H1 (cell line): ENCODE results near the gene TBC1D9. TPM values are rescaled to one million over a fixed set of nuclear protein-coding genes. Genes with fewer than 3 reads are reported as not detected.

Source experiments
- CTCF ChIA-PET: fragments of 300-600 bp; sonication (Branson Sonifier 250); formaldehyde crosslinking; loops from one replicate; lab custom pipeline; 2021; ENCODE audit not compliant: partially characterized antibody; lab: Charles Lee
- POLR2A ChIA-PET: fragments of 300-600 bp; sonication (Branson Sonifier 250); formaldehyde crosslinking; loops from one replicate; lab custom pipeline; 2021; ENCODE audit warnings: inconsistent platforms; ENCODE audit not compliant: partially characterized antibody; lab: Charles Lee
- DNase-seq, 2 experiments: peaks; one replicate each; pipeline versions ENCODE4 v3.0.0 to v3.0.0-alpha.2; 2010 to 2022; ENCODE audit warnings: low spot score in 2 of 2, low read depth in 1 of 2, mixed read lengths in 1 of 2
- FAIRE-seq: peaks from 2 replicates; lab custom pipeline; 2011; peaks lifted over from hg19 to GRCh38; lab: Jason Lieb, UNC
- H2AFZ ChIP-seq: 2 replicates; pipeline ENCODE4 v1.8.1; 2012; ENCODE audit warnings: low read length, inconsistent platforms
- H2AK5ac ChIP-seq: 2 replicates; pipeline ENCODE4 v1.6.1; 2013; ENCODE audit warnings: low read depth, low read length
- H2BK120ac ChIP-seq: replicated peaks from 2 replicates; pipeline ENCODE3; 2013; ENCODE audit warnings: low read depth, low read length, inconsistent platforms
- H2BK12ac ChIP-seq: 2 replicates; pipeline ENCODE4 v1.6.1; 2013; ENCODE audit warnings: low read depth, low read length
- H2BK15ac ChIP-seq: 2 replicates; pipeline ENCODE4 v1.6.1; 2013; ENCODE audit warnings: low read length
- H2BK20ac ChIP-seq: 2 replicates; pipeline ENCODE4 v1.6.1; 2013; ENCODE audit warnings: low read length
- H2BK5ac ChIP-seq: 2 replicates; pipeline ENCODE4 v1.6.1; 2013; ENCODE audit warnings: low read depth, low read length
- H3K14ac ChIP-seq: 2 replicates; pipeline ENCODE4 v1.6.1; 2013; ENCODE audit warnings: inconsistent platforms; ENCODE audit not compliant: insufficient read length
- H3K18ac ChIP-seq: 2 replicates; pipeline ENCODE4 v1.6.1; 2013; ENCODE audit warnings: low read length; ENCODE audit errors: extremely low read depth
- H3K23ac ChIP-seq: 2 replicates; pipeline ENCODE4 v1.6.1; 2013; ENCODE audit warnings: inconsistent platforms; ENCODE audit not compliant: insufficient read length
- H3K23me2 ChIP-seq: 2 replicates; pipeline ENCODE4 v1.6.1; 2013; ENCODE audit warnings: low read depth, low read length
- H3K27ac ChIP-seq: 2 replicates; pipeline ENCODE4 v1.6.1; 2011; ENCODE audit warnings: low read depth, low read length, inconsistent platforms
- H3K27me3 ChIP-seq, 4 experiments: replicated peaks in 1 of 4; 1 replicate in 1 of 4; 2 replicates in 3 of 4; pipeline versions ENCODE4 v1.6.1 to v1.8.1; 2011 to 2013; ENCODE audit warnings: low read length in 3 of 4, mild to moderate bottlenecking in 3 of 4, inconsistent platforms in 2 of 4, mixed read lengths in 2 of 4, moderate library complexity in 1 of 4; ENCODE audit not compliant: control insufficient read depth in 3 of 4, insufficient read depth in 3 of 4; ENCODE audit errors: extremely low read depth in 1 of 4
- H3K36me3 ChIP-seq, 4 experiments: 2 replicates each; pipeline versions ENCODE4 v1.6.1 to v1.8.1; 2011 to 2013; ENCODE audit warnings: mild to moderate bottlenecking in 4 of 4, low read length in 3 of 4, moderate library complexity in 2 of 4, control low read depth in 1 of 4, inconsistent platforms in 1 of 4; ENCODE audit not compliant: insufficient read depth in 4 of 4, control insufficient read depth in 2 of 4
- H3K4ac ChIP-seq: replicated peaks from 2 replicates; pipeline ENCODE3; 2013; ENCODE audit warnings: low read length, low read depth, mixed read lengths, inconsistent platforms; ENCODE audit not compliant: insufficient read length
- H3K4me1 ChIP-seq, 4 experiments: replicated peaks in 1 of 4; 1 replicate in 1 of 4; 2 replicates in 3 of 4; pipeline versions ENCODE4 v1.6.1 to v1.8.1; 2011 to 2013; ENCODE audit warnings: low read length in 3 of 4, inconsistent platforms in 2 of 4, mixed read lengths in 1 of 4; ENCODE audit not compliant: insufficient read depth in 4 of 4, control insufficient read depth in 3 of 4
- H3K4me2 ChIP-seq, 2 experiments: 2 replicates each; pipeline versions ENCODE4 v1.6.1 to v1.8.1; 2011 to 2013; ENCODE audit warnings: low read depth in 2 of 2, low read length in 2 of 2, control low read depth in 1 of 2, inconsistent platforms in 1 of 2, mild to moderate bottlenecking in 1 of 2; ENCODE audit not compliant: insufficient read depth in 1 of 2
- H3K4me3 ChIP-seq, 4 experiments: fragments of 200-600, 300-600 bp in 1 of 4; sonication (generic), shearing (Covaris generic), sonication (Bioruptor Twin) in 1 of 4; 2 replicates each; pipeline versions ENCODE4 v1.5.1 to v1.8.1; 2011 to 2016; ENCODE audit warnings: low read length in 4 of 4, low read depth in 3 of 4, control low read depth in 2 of 4, inconsistent platforms in 2 of 4, mild to moderate bottlenecking in 2 of 4, mixed read lengths in 1 of 4, moderate library complexity in 1 of 4; ENCODE audit not compliant: insufficient read depth in 2 of 4; ENCODE audit errors: extremely low read depth in 1 of 4
- H3K56ac ChIP-seq: replicated peaks from 2 replicates; pipeline ENCODE3; 2013; ENCODE audit warnings: low read depth, mild to moderate bottlenecking, mixed read lengths, low read length, inconsistent platforms; ENCODE audit not compliant: insufficient read length
- H3K79me1 ChIP-seq: 2 replicates; pipeline ENCODE4 v1.6.1; 2013; ENCODE audit warnings: low read depth, low read length, control low read depth
- H3K79me2 ChIP-seq, 2 experiments: 2 replicates each; pipeline versions ENCODE4 v1.6.1 to v1.8.1; 2012 to 2013; ENCODE audit warnings: low read length in 2 of 2, mild to moderate bottlenecking in 2 of 2, inconsistent platforms in 1 of 2; ENCODE audit not compliant: insufficient read depth in 2 of 2, control insufficient read depth in 1 of 2
- H3K9ac ChIP-seq, 4 experiments: replicated peaks in 1 of 4; 1 replicate in 1 of 4; 2 replicates in 3 of 4; pipeline versions ENCODE4 v1.6.1 to v1.8.1; 2011 to 2013; ENCODE audit warnings: low read depth in 3 of 4, low read length in 3 of 4, control low read depth in 2 of 4, mild to moderate bottlenecking in 2 of 4, moderate library complexity in 2 of 4, inconsistent platforms in 1 of 4; ENCODE audit errors: extremely low read depth in 1 of 4
- H3K9me3 ChIP-seq, 2 experiments: 2 replicates each; pipeline versions ENCODE4 v1.6.1 to v1.8.1; 2012 to 2013; ENCODE audit warnings: mild to moderate bottlenecking in 2 of 2, moderate library complexity in 2 of 2, control low read depth in 1 of 2, inconsistent platforms in 1 of 2, low read depth in 1 of 2, low read length in 1 of 2, mixed read lengths in 1 of 2; ENCODE audit not compliant: insufficient read depth in 2 of 2
- H4K20me1 ChIP-seq, 2 experiments: replicated peaks in 1 of 2; 2 replicates each; pipeline versions ENCODE3 to v1.8.1; 2011 to 2013; ENCODE audit warnings: inconsistent platforms in 2 of 2, low read length in 2 of 2, mild to moderate bottlenecking in 1 of 2; ENCODE audit not compliant: insufficient read depth in 2 of 2, control insufficient read depth in 1 of 2
- H4K5ac ChIP-seq: 2 replicates; pipeline ENCODE4 v1.6.1; 2013; ENCODE audit warnings: low read length, low read depth, mixed read lengths, inconsistent platforms; ENCODE audit not compliant: insufficient read length
- H4K8ac ChIP-seq: 2 replicates; pipeline ENCODE4 v1.8.0; 2013; ENCODE audit warnings: mild to moderate bottlenecking, moderate library complexity, low read length, inconsistent platforms; ENCODE audit not compliant: insufficient read depth; ENCODE audit errors: extremely low read depth
- H4K91ac ChIP-seq: replicated peaks from 2 replicates; pipeline ENCODE3; 2013; ENCODE audit warnings: low read length, mixed read lengths, inconsistent platforms; ENCODE audit not compliant: insufficient read length
- ASH2L ChIP-seq: fragments of 200-600, 300-600 bp; sonication (generic); IDR thresholded peaks from one replicate; pipeline ENCODE4 v1.7.1; 2017; ENCODE audit warnings: low read length
- EP300 ChIP-seq, 2 experiments: IDR thresholded peaks; 1 replicate in 1 of 2; 2 replicates in 1 of 2; pipeline ENCODE4 v1.6.1; 2011 to 2012; ENCODE audit warnings: low read depth in 2 of 2, low read length in 2 of 2, mild to moderate bottlenecking in 2 of 2, borderline replicate concordance in 1 of 2, inconsistent platforms in 1 of 2, moderate library complexity in 1 of 2
- RNF2 ChIP-seq: fragments of 200-900, 300-1000 bp; sonication (generic); IDR thresholded peaks from 2 replicates; pipeline ENCODE4 v1.7.1; 2016; ENCODE audit warnings: borderline replicate concordance, low read depth, mild to moderate bottlenecking, antibody characterized with exemption, low read length; ENCODE audit not compliant: poor library complexity, severe bottlenecking; ENCODE audit errors: missing control alignments
- YY1 ChIP-seq: IDR thresholded peaks from 2 replicates; pipeline ENCODE4 v1.6.1; 2011; ENCODE audit warnings: low read depth, mild to moderate bottlenecking, low read length
- ZNF274 ChIP-seq: IDR thresholded peaks from 2 replicates; pipeline ENCODE4 v1.7.0; 2012; ENCODE audit warnings: low read length, borderline replicate concordance; ENCODE audit errors: extremely low read depth
- WGBS, 2 experiments: shearing (Covaris generic) in 1 of 2; methylation state at CpG; one replicate each; pipeline versions ENCODE4 v1.1.6 to v1.1.7; 2013 to 2015; ENCODE audit warnings: low lambda C conversion rate in 2 of 2, mixed read lengths in 2 of 2, inconsistent platforms in 1 of 2, low coverage in 1 of 2, missing lambda C conversion rate in 1 of 2; ENCODE audit not compliant: insufficient replicate concordance in 2 of 2, insufficient coverage in 1 of 2, insufficient read length in 1 of 2; ENCODE audit errors: extremely low coverage in 1 of 2, missing lambda C conversion rate in 1 of 2; 5-methylcytosine and 5-hydroxymethylcytosine counted together
- polyA plus RNA-seq, 7 experiments: library from polyadenylated mRNA; depleted of rRNA in 3 of 7; stranded (reverse) in 5 of 7; unstranded in 2 of 7; fragments of >200 nt in 5 of 7; fragments of 200-250 nt in 2 of 7; gene quantifications; 1 replicate in 5 of 7; 2 replicates in 1 of 7; 4 replicates in 1 of 7; pipeline versions ENCODE4 v1.2.1 to v1.2.3, GENCODE V29; 2011 to 2013; ENCODE audit warnings: missing spikeins in 2 of 7, mixed read lengths in 2 of 7
- total RNA-seq: library from RNA; stranded (reverse); fragmentation: NEBNext Ultra II Directional; extraction: Animal tissue kit (Norgen Biotek cat#: 25700); gene quantifications from 2 replicates; pipeline ENCODE4 v1.2.1, GENCODE V29; 2021

Gene TBC1D9
- total and polyA plus RNA-seq, 2 of the 8 experiments (the other 6 are each of a cell fraction or from before 2014, with no cell fraction given) = 0.94 to 1.0 TPM

DNA sequence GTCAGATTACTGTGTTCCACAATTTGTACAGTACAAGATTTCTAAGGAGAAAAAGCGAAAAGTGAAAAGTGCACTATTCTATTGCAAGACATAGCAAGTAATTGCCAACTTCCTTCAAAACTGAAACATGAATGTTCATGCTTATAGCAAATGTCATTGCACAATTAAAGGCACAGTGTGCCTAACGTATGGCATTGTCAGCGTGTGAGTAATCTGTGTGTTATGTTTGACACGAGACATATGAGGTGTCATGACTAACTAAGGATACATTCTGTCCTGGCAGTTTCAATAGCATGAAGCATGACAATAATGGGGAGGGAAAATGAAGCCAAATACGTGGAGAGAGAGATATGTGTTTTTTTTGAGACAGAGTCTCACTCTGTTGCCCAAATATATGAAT lies 33.6 kb upstream of the TBC1D9 start:
- Histone ChIP-seq H2AK5ac (no peak overlapping the region), H3K4me2 (no peak overlapping the region), H3K56ac (no peak overlapping the region), H3K4me1 (peaks cover 0 to 3% (median 1%) of the 10 kb centered on the region in 4 experiments; a peak in 1 of 7 replicates), H3K9me3 (peaks cover 8 to 11% of the 10 kb centered on the region in 2 experiments), H4K5ac (no peak overlapping the region), H4K8ac (no peak overlapping the region), H3K9ac (no peak overlapping the region), H2BK120ac (no peak overlapping the region), H2BK20ac (no peak overlapping the region), H3K79me2 (no peaks in the 10 kb centered on the region), H2BK15ac (no peak overlapping the region), H2BK12ac (no peak overlapping the region), H3K23me2 (no peaks in the 10 kb centered on the region), H3K27ac (no peak overlapping the region), H3K23ac (no peak overlapping the region), H2BK5ac (no peak overlapping the region), H3K4me3 (no peak overlapping the region), H4K20me1 (no peaks in the 10 kb centered on the region), H3K27me3 (no peaks in the 10 kb centered on the region), H3K79me1 (no peaks in the 10 kb centered on the region), H4K91ac (no peak overlapping the region), H2AFZ (no peak overlapping the region), H3K4ac (no peak overlapping the region), H3K14ac (no peak overlapping the region), H3K18ac (no peak overlapping the region), H3K36me3 (no peaks in the 10 kb centered on the region)
- ChIA-PET CTCF (interaction anchor here (1.1 kb wide), 1 partner anchor 94 kb away, joined by 3 read pairs; no protein-coding TSS in a partner anchor), POLR2A (no interaction called here)
- DNase-seq (no peak), FAIRE-seq (no peak)
- 77% methylated on average over 5 of the region's 5 CpGs; no CpG with 5 or more reads in 1 of the 2 experiments for WGBS, 2 experiments
- no peak for TF ChIP-seq RNF2
- TF ChIP-seq YY1 = no peak
- no peak for TF ChIP-seq ZNF274
- no peak for TF ChIP-seq EP300 (IDR thresholded peaks at IDR 0.05; ENCODE audit: borderline replicate concordance in 1 of 2, low read depth in 2 of 2, low read length in 2 of 2)
- no peak for TF ChIP-seq ASH2L
